ENCODE results near the gene ZNF749.

The ZNF749 gene

DNA sequence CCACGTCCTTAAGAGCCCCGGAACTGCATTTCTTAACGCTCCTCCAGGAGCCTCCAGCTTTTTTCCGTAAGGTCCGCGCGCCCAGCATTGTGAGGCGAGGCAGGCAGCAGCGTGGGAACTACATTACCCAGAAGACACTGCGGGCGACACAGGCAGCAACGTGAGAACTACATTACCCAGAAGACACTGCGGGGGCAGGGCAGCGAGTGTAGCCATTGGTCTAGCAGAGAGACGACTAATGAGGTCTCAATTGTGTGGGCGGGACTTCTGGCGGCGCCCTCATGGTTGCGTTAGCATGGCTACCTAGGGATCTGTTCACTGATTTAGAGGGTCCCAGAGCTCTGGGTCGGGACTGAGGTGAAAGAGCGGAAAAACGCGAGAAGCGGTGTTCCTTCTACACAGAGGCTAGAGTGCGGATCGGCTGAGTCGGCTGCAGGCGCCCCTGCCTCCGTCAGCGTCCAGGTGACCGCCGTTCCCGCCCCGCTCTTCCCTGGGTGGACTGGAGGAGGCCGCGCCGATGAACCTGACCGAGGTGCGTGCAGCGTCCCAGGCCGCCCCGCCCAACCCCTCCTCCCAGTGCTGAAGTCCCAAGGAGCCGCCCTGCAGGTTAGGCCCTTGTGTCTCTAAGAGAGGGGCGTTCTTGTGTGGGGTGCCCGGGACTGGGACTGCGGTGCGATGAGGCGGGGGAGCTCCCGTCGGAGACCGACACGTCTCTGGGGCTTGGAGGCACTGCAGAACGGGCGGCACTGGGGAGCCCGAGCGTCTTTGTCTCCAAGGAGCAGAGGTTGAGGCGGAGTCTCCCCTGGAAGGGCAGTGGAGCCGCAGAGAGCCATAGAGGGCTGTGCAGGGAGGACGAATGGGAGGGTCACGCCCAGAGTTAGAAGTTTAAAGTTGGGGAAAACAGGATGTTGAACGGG, at the start of gene ZNF749:
Gene ZNF749 (plus strand): TSS at position 264 of the 917 bp plus-strand sequence. CDS start 254 bp downstream, at position 518.
- Histone ChIP-seq H3K4me1 (ENCODE audit: control insufficient read depth in 1 of 2, insufficient read depth in 2 of 2, low read length in 2 of 2) (peaks cover 0 to 18% of the 10 kb centered on the region in 2 donors), H3K4me3 (ENCODE audit: low read depth in 1 of 2, low read length in 2 of 2) (peak within 1 kb of the TSS; percentile 67 to 95), H3K27me3 (ENCODE audit: low read depth, low read length) (no peaks in the 10 kb centered on the region), H3K9me3 (ENCODE audit: control insufficient read depth in 1 of 2, low read length in 2 of 2) (peaks cover 0 to 9% of the 10 kb centered on the region in 2 donors), H3K36me3 (ENCODE audit: control insufficient read depth in 1 of 2, insufficient read depth in 2 of 2, low read length in 2 of 2) (peaks cover 0 to 20% of the 10 kb centered on the region in 2 donors), H3K27ac (ENCODE audit: low read length) (peak within 1 kb of the TSS; percentile 57)

DNA sequence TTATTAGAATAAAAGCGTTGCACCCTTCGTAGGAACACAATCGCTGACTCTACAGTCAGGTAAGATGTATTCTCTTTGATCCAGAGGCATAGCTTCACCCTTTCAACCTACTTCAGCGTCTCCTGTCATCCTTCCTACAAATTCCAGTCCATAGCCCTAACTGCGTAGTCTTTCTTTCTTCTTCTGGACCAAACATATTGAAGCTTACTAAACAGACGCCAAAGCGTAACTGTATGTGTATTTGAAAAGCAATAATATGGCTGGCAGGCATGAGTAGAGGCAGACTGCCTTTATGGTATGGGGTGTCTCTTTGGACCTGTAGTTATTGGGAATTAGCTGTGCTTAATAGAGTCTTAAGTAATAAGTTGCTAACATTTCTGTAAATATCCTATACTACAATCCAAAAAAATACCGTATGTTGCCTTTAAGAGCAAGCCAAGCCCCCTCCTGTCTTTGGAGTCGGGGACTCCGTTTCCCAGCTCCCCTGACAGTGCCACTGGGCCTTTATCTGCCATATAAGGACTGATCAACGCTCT, 45.9 kb upstream of the ZNF749 start:
- H3K27ac ChIP-seq (ENCODE audit: low read length), result peak overlapping the region; percentile 86
- peaks cover 0 to 17% of the 10 kb centered on the region in 2 donors for H3K4me1 ChIP-seq (ENCODE audit: control insufficient read depth in 1 of 2, insufficient read depth in 2 of 2, low read length in 2 of 2)
- H3K4me3 ChIP-seq (ENCODE audit: low read depth in 1 of 2, low read length in 2 of 2), result peak overlapping the region; percentile 51 to 80
- H3K9me3 ChIP-seq (ENCODE audit: control insufficient read depth in 1 of 2, low read length in 2 of 2), result peaks cover 0 to 9% of the 10 kb centered on the region in 2 donors
- H3K27me3 ChIP-seq (ENCODE audit: low read depth, low read length), result no peaks in the 10 kb centered on the region
- peaks cover 5 to 20% of the 10 kb centered on the region in 2 donors for H3K36me3 ChIP-seq (ENCODE audit: control insufficient read depth in 1 of 2, insufficient read depth in 2 of 2, low read length in 2 of 2)

- H3K27me3 ChIP-seq (ENCODE audit: low read depth, low read length), result no peaks in the 10 kb centered on the region
- peak within 1 kb of the TSS; percentile 51 to 80 for H3K4me3 ChIP-seq (ENCODE audit: low read depth in 1 of 2, low read length in 2 of 2)
- peaks cover 0 to 17% of the 10 kb centered on the region in 2 donors for H3K4me1 ChIP-seq (ENCODE audit: control insufficient read depth in 1 of 2, insufficient read depth in 2 of 2, low read length in 2 of 2)
- peak within 1 kb of the TSS; percentile 86 for H3K27ac ChIP-seq (ENCODE audit: low read length)
- peaks cover 9 to 26% of the 10 kb centered on the region in 2 donors for H3K36me3 ChIP-seq (ENCODE audit: control insufficient read depth in 1 of 2, insufficient read depth in 2 of 2, low read length in 2 of 2)
- H3K9me3 ChIP-seq (ENCODE audit: control insufficient read depth in 1 of 2, low read length in 2 of 2), result peaks cover 0 to 9% of the 10 kb centered on the region in 2 donors
These were observed 45.2 kb upstream of the ZNF749 start, which contains the start of gene ZNF548 for GRCh38 chr19:57389730-57390598. Gene ZNF548, plus strand, starts transcription at chr19:57389854. Its CDS starts 246 bp downstream, at chr19:57390100.

DNA sequence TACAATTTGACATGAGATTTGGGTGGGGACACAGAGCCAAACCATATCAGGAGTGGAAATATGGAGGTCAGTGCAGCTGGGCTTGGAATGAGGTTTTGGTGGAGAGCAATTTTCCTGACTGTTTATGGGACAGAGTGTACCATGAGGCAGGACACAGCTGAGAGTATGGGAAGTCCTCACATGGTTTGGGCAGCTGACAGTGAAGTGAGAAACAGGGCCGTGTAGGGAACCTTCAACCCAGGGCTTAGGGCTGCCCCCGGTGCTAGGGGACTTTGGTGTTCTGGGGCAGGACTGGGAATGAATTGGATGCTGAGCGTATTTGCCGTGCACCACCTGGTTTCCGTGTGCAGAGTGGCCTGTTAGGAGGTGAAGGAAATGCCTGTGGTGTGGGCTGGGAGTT, 39.4 kb upstream of the ZNF749 start:
- no peak overlapping the region for H3K27ac ChIP-seq (ENCODE audit: low read length)
- H3K36me3 ChIP-seq (ENCODE audit: control insufficient read depth in 1 of 2, insufficient read depth in 2 of 2, low read length in 2 of 2), result peaks cover 38 to 82% of the 10 kb centered on the region in 2 donors
- peaks cover 23 to 52% of the 10 kb centered on the region in 2 donors for H3K9me3 ChIP-seq (ENCODE audit: control insufficient read depth in 1 of 2, low read length in 2 of 2)
- no peaks in the 10 kb centered on the region for H3K27me3 ChIP-seq (ENCODE audit: low read depth, low read length)
- no peak overlapping the region for H3K4me3 ChIP-seq (ENCODE audit: low read depth in 1 of 2, low read length in 2 of 2)
- H3K4me1 ChIP-seq (ENCODE audit: control insufficient read depth in 1 of 2, insufficient read depth in 2 of 2, low read length in 2 of 2), result peaks cover 0 to 7% of the 10 kb centered on the region in 2 donors

- Histone ChIP-seq H3K4me1 (ENCODE audit: control insufficient read depth in 1 of 2, insufficient read depth in 2 of 2, low read length in 2 of 2) (no peaks in the 10 kb centered on the region), H3K27ac (ENCODE audit: low read length) (no peak overlapping the region), H3K4me3 (ENCODE audit: low read depth in 1 of 2, low read length in 2 of 2) (peak overlapping the region in 1 of 2 donors; percentile 51), H3K36me3 (ENCODE audit: control insufficient read depth in 1 of 2, insufficient read depth in 2 of 2, low read length in 2 of 2) (peaks cover 37 to 86% of the 10 kb centered on the region in 2 donors), H3K27me3 (ENCODE audit: low read depth, low read length) (no peaks in the 10 kb centered on the region), H3K9me3 (ENCODE audit: control insufficient read depth in 1 of 2, low read length in 2 of 2) (peaks cover 27 to 67% of the 10 kb centered on the region in 2 donors)
These were observed 36.3 kb upstream of the ZNF749 start for GRCh38 chr19:57398868-57399267.

DNA sequence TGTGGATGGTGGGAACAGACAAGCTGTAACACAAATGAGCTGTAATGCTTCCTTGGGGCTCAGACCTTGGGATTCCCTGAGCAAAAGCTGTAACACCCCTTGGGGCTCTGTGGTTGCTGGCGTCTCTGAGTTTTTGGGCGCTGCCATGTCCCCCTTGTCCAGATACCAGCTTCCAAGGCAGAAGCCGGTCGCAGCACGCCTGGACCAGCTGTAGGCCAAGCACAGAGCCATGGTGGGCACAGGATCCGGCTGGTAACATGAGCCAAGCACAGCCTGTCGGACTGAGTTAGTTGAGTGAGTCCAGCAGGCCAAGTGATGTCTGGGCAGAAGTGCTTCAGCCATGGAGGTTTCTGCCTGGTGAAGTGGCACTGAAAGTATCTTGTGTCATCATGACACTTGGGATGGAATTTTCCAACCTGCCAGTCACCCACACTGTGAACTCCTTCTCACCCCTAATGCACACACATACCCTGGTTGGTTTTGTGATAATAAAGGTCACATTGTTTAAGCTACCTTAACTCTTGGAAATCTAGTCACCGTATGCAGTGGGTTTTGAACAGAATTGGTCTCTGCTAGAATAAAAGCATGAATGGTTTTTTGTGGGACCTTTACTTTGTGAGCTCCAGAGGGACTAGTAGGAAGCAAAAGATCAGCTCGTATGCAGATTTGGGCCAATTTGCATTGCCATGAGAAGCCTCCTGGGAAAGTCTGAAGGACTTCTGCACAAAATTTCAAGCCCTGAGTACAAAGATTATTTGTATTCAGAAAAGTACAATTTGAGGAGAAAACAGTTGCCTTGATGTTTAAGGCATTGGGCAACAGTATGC, 31.2 kb upstream of the ZNF749 start:
- Histone ChIP-seq H3K27ac (ENCODE audit: low read length) (no peak overlapping the region), H3K9me3 (ENCODE audit: control insufficient read depth in 1 of 2, low read length in 2 of 2) (peaks cover 10 to 47% of the 10 kb centered on the region in 2 donors)

GRCh38 chr19:57406516-57407123, 28.5 kb upstream of the ZNF749 start:
- H3K9me3 ChIP-seq (ENCODE audit: control insufficient read depth in 1 of 2, low read length in 2 of 2), result peaks cover 0 to 33% of the 10 kb centered on the region in 2 donors
- H3K4me3 ChIP-seq (ENCODE audit: low read depth in 1 of 2, low read length in 2 of 2), result peak overlapping the region in 1 of 2 donors; percentile 40
- H3K36me3 ChIP-seq (ENCODE audit: control insufficient read depth in 1 of 2, insufficient read depth in 2 of 2, low read length in 2 of 2), result peaks cover 0 to 15% of the 10 kb centered on the region in 2 donors
- H3K27me3 ChIP-seq (ENCODE audit: low read depth, low read length), result no peaks in the 10 kb centered on the region
- no peak overlapping the region for H3K27ac ChIP-seq (ENCODE audit: low read length)
- H3K4me1 ChIP-seq (ENCODE audit: control insufficient read depth in 1 of 2, insufficient read depth in 2 of 2, low read length in 2 of 2), result peaks cover 4 to 7% of the 10 kb centered on the region in 2 donors

More for the DNA sequence above, 31.2 kb upstream of the ZNF749 start:
- Histone ChIP-seq H3K4me1 (ENCODE audit: control insufficient read depth in 1 of 2, insufficient read depth in 2 of 2, low read length in 2 of 2) (no peaks in the 10 kb centered on the region), H3K36me3 (ENCODE audit: control insufficient read depth in 1 of 2, insufficient read depth in 2 of 2, low read length in 2 of 2) (peaks cover 4 to 37% of the 10 kb centered on the region in 2 donors), H3K4me3 (ENCODE audit: low read depth in 1 of 2, low read length in 2 of 2) (peak overlapping the region in 1 of 2 donors; percentile 12), H3K27me3 (ENCODE audit: low read depth, low read length) (no peaks in the 10 kb centered on the region)

DNA sequence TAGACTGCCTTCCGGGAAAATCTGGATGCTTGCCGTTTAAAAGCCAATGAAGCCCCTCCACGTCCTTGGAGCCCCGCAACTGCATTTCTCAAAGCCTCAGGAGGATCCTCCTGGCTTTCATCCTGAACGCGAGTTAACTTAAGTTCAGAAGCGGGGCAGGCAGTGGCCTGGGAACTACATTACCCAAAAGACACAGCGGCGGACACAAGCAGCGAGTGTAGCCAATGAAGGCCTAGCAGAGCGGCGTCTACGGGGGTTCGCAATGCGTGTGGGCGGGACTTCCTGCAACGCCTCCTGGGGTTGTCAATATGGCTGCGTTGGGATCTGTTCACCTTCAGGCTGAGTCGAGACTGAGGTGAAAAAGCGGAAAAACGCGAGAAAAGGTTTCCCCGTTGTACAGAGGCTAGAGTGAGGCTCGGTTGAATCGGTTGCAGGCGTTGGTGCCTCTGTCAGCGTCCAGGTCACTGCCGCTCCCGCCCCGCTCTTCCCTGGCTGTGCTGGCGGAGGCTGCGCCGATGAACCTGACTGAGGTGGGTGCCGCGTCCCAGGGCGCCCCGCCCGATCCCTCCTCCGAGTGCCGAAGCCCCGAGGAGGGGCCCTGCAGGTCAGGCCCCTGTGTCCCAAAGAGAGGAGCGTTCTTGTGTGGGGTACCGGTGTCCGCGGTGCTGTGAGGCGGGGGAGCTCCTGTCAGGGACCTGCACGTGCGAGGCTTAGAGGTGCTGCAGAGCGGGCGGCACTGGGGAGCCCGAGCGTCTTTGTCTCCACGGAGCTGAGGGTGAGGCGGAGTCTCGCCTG, 24.1 kb upstream of the ZNF749 start, which contains the start of gene ZNF17:
Gene ZNF17 (plus strand): TSS at position 285 of the 795 bp plus-strand sequence. CDS start 2,455 bp downstream, outside the sequence.
- no peaks in the 10 kb centered on the region for H3K27me3 ChIP-seq (ENCODE audit: low read depth, low read length)
- H3K4me1 ChIP-seq (ENCODE audit: control insufficient read depth in 1 of 2, insufficient read depth in 2 of 2, low read length in 2 of 2), result peaks cover 9 to 16% of the 10 kb centered on the region in 2 donors
- peak within 1 kb of the TSS; percentile 68 for H3K27ac ChIP-seq (ENCODE audit: low read length)

GRCh38 chr19:57419439-57419838, 15.7 kb upstream of the ZNF749 start:
- H3K36me3 ChIP-seq (ENCODE audit: control insufficient read depth in 1 of 2, insufficient read depth in 2 of 2, low read length in 2 of 2), result peaks cover 52 to 85% of the 10 kb centered on the region in 2 donors
- H3K27me3 ChIP-seq (ENCODE audit: low read depth, low read length), result no peaks in the 10 kb centered on the region
- peak overlapping the region; percentile 27 to 57 for H3K4me3 ChIP-seq (ENCODE audit: low read depth in 1 of 2, low read length in 2 of 2)
- no peaks in the 10 kb centered on the region for H3K4me1 ChIP-seq (ENCODE audit: control insufficient read depth in 1 of 2, insufficient read depth in 2 of 2, low read length in 2 of 2)
- no peak overlapping the region for H3K27ac ChIP-seq (ENCODE audit: low read length)
- H3K9me3 ChIP-seq (ENCODE audit: control insufficient read depth in 1 of 2, low read length in 2 of 2), result peaks cover 39 to 62% of the 10 kb centered on the region in 2 donors

More for the DNA sequence above, 24.1 kb upstream of the ZNF749 start, which contains the start of gene ZNF17:
- peaks cover 0 to 18% of the 10 kb centered on the region in 2 donors for H3K9me3 ChIP-seq (ENCODE audit: control insufficient read depth in 1 of 2, low read length in 2 of 2)
- peak within 1 kb of the TSS; percentile 88 to 100 for H3K4me3 ChIP-seq (ENCODE audit: low read depth in 1 of 2, low read length in 2 of 2)
- peaks cover 21 to 32% of the 10 kb centered on the region in 2 donors for H3K36me3 ChIP-seq (ENCODE audit: control insufficient read depth in 1 of 2, insufficient read depth in 2 of 2, low read length in 2 of 2)

Data from muscle layer of duodenum (tissue), 2 donors.